IMR-90 (cell line): ENCODE results near the gene NISCH. TPM values are rescaled to one million over a fixed set of nuclear protein-coding genes. Genes with fewer than 3 reads are reported as not detected.

ENCODE experiments used
- ATAC-seq: fragments of 200-7000 bp; cut with Tn5 transposase; 2 replicates; pipeline ENCODE4 v1.9.1; 2020; ENCODE audit warnings: low read depth, mild to moderate bottlenecking, moderate library complexity
- BruUV-seq: library from RNA; stranded (reverse); fragments of 400-500 nt; replicated peaks from 2 replicates; lab custom pipeline; 2021; lab: Mats Ljungman, UMichigan
- CTCF ChIA-PET: fragments of 300-600 bp; formaldehyde crosslinking; extraction: SDS; loops from one replicate; lab custom pipeline; 2021; ENCODE audit warnings: antibody characterized with exemption; lab: Yijun Ruan, JAX
- POLR2A ChIA-PET: fragments of 300-600 bp; sonication (Branson Sonifier 250); formaldehyde crosslinking; loops from one replicate; lab custom pipeline; 2022; ENCODE audit warnings: antibody characterized with exemption; ENCODE audit not compliant: unreplicated experiment; lab: Charles Lee
- DNase-seq: peaks from one replicate; pipeline ENCODE4 v3.0.0; 2013
- H2AFZ ChIP-seq: replicated peaks from 2 replicates; pipeline ENCODE3; 2013; ENCODE audit warnings: low read length, mild to moderate bottlenecking; ENCODE audit not compliant: poor library complexity
- H2AK5ac ChIP-seq: 2 replicates; pipeline ENCODE4 v1.6.1; 2013; ENCODE audit warnings: low read depth, low read length, inconsistent platforms
- H2AK9ac ChIP-seq: replicated peaks from 2 replicates; pipeline ENCODE3; 2013; ENCODE audit warnings: mild to moderate bottlenecking, low read depth, low read length, moderate library complexity; ENCODE audit not compliant: poor library complexity
- H2BK120ac ChIP-seq: 2 replicates; pipeline ENCODE4 v1.6.1; 2013; ENCODE audit warnings: low read depth, low read length, inconsistent platforms
- H2BK15ac ChIP-seq: 3 replicates; pipeline ENCODE4 v1.6.1; 2013; ENCODE audit warnings: low read depth, low read length, inconsistent platforms
- H2BK20ac ChIP-seq: 2 replicates; pipeline ENCODE4 v1.6.1; 2013; ENCODE audit warnings: low read depth, mild to moderate bottlenecking, inconsistent platforms, low read length, moderate library complexity
- H2BK5ac ChIP-seq: 2 replicates; pipeline ENCODE4 v1.6.1; 2013; ENCODE audit warnings: mild to moderate bottlenecking, low read depth, low read length, inconsistent platforms; ENCODE audit not compliant: poor library complexity, severe bottlenecking
- H3K14ac ChIP-seq: replicated peaks from 2 replicates; pipeline ENCODE4 v1.6.1; 2013; ENCODE audit warnings: low read depth, low read length, inconsistent platforms
- H3K18ac ChIP-seq: 2 replicates; pipeline ENCODE4 v1.6.1; 2013; ENCODE audit warnings: low read depth, low read length, control low read depth
- H3K23ac ChIP-seq: 2 replicates; pipeline ENCODE4 v1.6.1; 2013; ENCODE audit warnings: low read depth, low read length, inconsistent platforms
- H3K27ac ChIP-seq: 2 replicates; pipeline ENCODE4 v1.5.1; 2013; ENCODE audit warnings: mild to moderate bottlenecking, control low read depth, low read length; ENCODE audit not compliant: insufficient read depth
- H3K27me3 ChIP-seq: 2 replicates; pipeline ENCODE4 v1.6.1; 2013; ENCODE audit warnings: low read length; ENCODE audit not compliant: control insufficient read depth, insufficient read depth
- H3K36me3 ChIP-seq: 2 replicates; pipeline ENCODE4 v1.6.1; 2013; ENCODE audit warnings: low read length, mixed read lengths; ENCODE audit not compliant: control insufficient read depth, insufficient read depth
- H3K4ac ChIP-seq: 2 replicates; pipeline ENCODE4 v1.6.1; 2013; ENCODE audit warnings: low read depth, low read length, inconsistent platforms
- H3K4me1 ChIP-seq: 2 replicates; pipeline ENCODE4 v1.6.1; 2013; ENCODE audit warnings: low read length, mixed read lengths; ENCODE audit not compliant: control insufficient read depth, insufficient read depth
- H3K4me2 ChIP-seq: 2 replicates; pipeline ENCODE4 v1.6.1; 2013; ENCODE audit warnings: low read depth, mild to moderate bottlenecking, control low read depth, low read length, moderate library complexity
- H3K4me3 ChIP-seq: 2 replicates; pipeline ENCODE4 v1.5.1; 2013; ENCODE audit warnings: low read depth, mild to moderate bottlenecking, control low read depth, low read length, moderate library complexity; ENCODE audit not compliant: insufficient read depth
- H3K56ac ChIP-seq: 2 replicates; pipeline ENCODE4 v1.6.1; 2013; ENCODE audit warnings: low read length, inconsistent platforms; ENCODE audit not compliant: insufficient read depth; ENCODE audit errors: extremely low read depth
- H3K79me1 ChIP-seq, 2 experiments: 2 replicates each; pipeline ENCODE4 v1.6.1; 2013; ENCODE audit warnings: low read length in 2 of 2, inconsistent platforms in 1 of 2, low read depth in 1 of 2
- H3K9ac ChIP-seq: 2 replicates; pipeline ENCODE4 v1.6.1; 2013; ENCODE audit warnings: low read depth, low read length, control low read depth
- H3K9me1 ChIP-seq: 2 replicates; pipeline ENCODE4 v1.6.1; 2013; ENCODE audit warnings: low read length, inconsistent platforms; ENCODE audit not compliant: insufficient read depth
- H3K9me3 ChIP-seq: 2 replicates; pipeline ENCODE4 v1.6.1; 2013; ENCODE audit warnings: low read length; ENCODE audit not compliant: control insufficient read depth, insufficient read depth
- H4K20me1 ChIP-seq: 2 replicates; pipeline ENCODE4 v1.6.1; 2013; ENCODE audit warnings: low read length, inconsistent platforms; ENCODE audit not compliant: insufficient read depth
- H4K5ac ChIP-seq: 2 replicates; pipeline ENCODE4 v1.6.1; 2013; ENCODE audit warnings: mild to moderate bottlenecking, low read depth, low read length, control low read depth
- H4K8ac ChIP-seq, 2 experiments: 2 replicates each; pipeline ENCODE4 v1.6.1; 2013; ENCODE audit warnings: low read depth in 2 of 2, low read length in 2 of 2, control low read depth in 1 of 2, inconsistent platforms in 1 of 2
- H4K91ac ChIP-seq: 2 replicates; pipeline ENCODE4 v1.6.1; 2013; ENCODE audit warnings: low read depth, low read length, inconsistent platforms; ENCODE audit not compliant: insufficient read depth
- FOS ChIP-seq: fragments of 150-350 bp; IDR thresholded peaks from 2 replicates; pipeline ENCODE4 v1.6.1; 2016; ENCODE audit warnings: low read depth, low read length
- MXI1 ChIP-seq: IDR thresholded peaks from 2 replicates; pipeline ENCODE4 v1.6.1; 2012; ENCODE audit warnings: low read depth, mild to moderate bottlenecking, low read length, moderate library complexity, borderline replicate concordance
- WGBS, 2 experiments: methylation state at CpG; one replicate each; pipeline versions ENCODE4 v1.1.5 to v1.1.7; 2013; ENCODE audit warnings: missing lambda C conversion rate in 2 of 2; ENCODE audit not compliant: insufficient read length in 1 of 2; ENCODE audit errors: extremely low coverage in 2 of 2; 5-methylcytosine and 5-hydroxymethylcytosine counted together
- dilution Hi-C: fragments of 300-500 bp; cut with HindIII; formaldehyde crosslinking; loops from one replicate; pipeline ENCODE4 v1.14.3; 2018; ENCODE audit warnings: low sequenced_read_pairs; ENCODE audit not compliant: unreplicated experiment
- in situ Hi-C: fragments of 300-500 bp; cut with MboI; formaldehyde crosslinking; loops from 3 replicates; pipeline ENCODE4 v1.14.3; 2019; ENCODE audit warnings: low sequenced_read_pairs, inconsistent platforms, mixed read lengths
- intact Hi-C: fragments of 100-400 bp; cut with micrococcal nuclease; formaldehyde crosslinking; loops from 2 replicates; pipeline ENCODE4 v1.10.0; 2022
- polyA plus RNA-seq, 3 experiments: library from polyadenylated mRNA; depleted of rRNA; stranded (reverse); fragments of >200 nt; gene quantifications; 2 replicates each; pipeline ENCODE4 v1.2.3, GENCODE V29; 2012; ENCODE audit warnings: low replicate concordance in 1 of 3
- total RNA-seq: library from RNA; depleted of rRNA; stranded (reverse); fragments of >200 nt; gene quantifications from 2 replicates; pipeline ENCODE4 v1.2.3, GENCODE V29; 2012
- TF ChIP-seq, protein P1 (sequence below): conservative IDR thresholded peaks from 2 replicates; pipeline ENCODE4 v1.5.1; 2012; ENCODE audit warnings: mild to moderate bottlenecking, low read depth, low read length, improper control_type of control experiment

NISCH gene
- total and polyA plus RNA-seq, 2 of the 4 experiments (the other 2 are of a cell fraction): 36.9 to 86.0 TPM

DNA sequence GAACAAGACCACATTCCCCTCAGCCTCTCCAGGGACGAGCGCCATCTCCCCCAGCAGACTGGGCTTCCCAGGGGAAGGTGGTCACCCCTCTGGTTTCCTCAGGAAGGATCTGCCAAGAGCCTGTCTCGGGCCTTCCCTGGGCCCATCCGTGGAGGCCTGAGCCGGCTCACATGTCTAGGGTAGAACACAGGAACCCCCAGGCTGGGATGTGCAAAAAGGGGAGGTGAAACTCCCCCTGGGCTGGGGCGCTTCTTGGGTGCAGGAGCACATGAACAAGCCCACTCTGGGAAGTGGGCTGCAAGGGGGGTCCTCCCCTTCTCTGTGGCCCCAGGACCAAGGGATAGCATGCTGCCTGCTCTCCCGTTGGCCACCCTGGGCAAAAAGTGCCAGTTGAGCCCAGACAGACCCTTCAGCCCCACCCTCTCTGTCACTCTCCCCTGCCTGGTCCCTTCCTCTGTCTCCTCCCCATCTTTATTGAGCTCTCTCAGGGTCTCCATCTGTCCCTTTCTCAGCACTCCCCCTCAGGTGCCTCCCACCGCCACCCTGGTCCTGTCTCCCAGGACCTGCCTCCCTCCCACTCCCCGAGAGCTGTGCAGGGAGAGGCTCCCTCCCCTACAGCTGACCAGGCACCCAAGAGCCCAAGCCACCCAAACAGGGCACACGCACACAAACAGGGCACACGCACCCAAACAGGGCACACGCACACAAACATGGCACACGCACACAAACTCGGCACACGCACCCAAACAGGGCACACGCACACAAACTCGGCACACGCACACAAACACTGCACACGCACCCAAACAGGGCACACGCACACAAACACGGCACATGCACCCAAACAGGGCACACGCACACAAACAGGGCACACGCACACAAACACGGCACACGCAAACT is 11.4 kb upstream of the NISCH start (continued):
- TF ChIP-seq FOS: no peak

DNA sequence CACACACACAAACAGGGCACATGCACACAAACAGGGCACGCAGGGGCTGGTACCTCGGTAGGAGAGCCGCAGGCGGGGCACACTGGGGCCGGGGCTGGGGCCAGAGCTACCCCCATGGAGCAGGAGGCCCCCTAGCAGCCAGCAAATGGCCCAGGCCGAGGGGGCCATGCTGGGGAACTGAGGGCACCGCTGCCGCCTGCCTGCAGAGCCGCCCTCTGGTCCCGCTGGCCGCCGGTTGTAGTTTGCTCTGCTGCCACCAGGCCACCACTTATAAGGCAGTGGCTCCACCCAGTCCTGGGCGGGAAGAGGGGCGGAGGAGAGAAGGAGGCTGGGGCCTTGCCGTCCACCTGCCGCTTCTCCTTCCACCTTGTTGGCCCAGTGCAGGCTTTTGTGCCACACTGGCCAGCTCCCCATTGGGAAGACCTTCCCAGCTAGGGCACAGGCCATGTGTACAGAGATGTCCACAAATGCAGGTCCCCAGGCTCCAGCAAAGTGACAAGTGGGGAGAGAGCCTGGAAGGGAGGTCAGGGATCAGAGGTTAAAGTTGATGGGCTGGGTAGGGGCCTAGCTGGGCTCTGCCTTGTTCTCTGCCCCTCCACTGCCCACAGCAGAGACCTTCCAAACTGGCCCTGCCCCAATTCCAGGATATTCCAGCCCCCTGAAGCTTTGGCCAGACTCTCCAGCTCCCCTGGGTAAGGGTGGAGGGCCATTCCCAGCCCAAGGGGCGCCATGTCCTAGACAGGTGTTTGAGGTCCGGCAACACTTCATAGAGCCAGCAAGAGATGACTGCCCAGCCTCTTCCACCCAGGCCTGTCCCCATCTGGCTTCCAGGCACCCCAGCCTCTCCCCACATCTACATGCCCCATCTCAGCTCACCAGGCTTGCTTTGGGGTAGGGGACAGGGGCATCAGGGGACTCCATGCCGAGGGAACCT is 10.3 kb upstream of the NISCH start, which contains the start of gene SEMA3G:
Gene SEMA3G (minus strand): TSS at position 244 of the 934 bp plus-strand sequence. CDS start 76 bp downstream, at position 168.
- Histone ChIP-seq H4K20me1 (no peaks in the 10 kb centered on the region; the same call in none of the 2 replicates), H4K91ac (no peak within 1 kb of the TSS), H2BK20ac (no peak within 1 kb of the TSS), H2AK5ac (no peak within 1 kb of the TSS), H3K18ac (no peak within 1 kb of the TSS), H2AK9ac (no peak within 1 kb of the TSS), H2BK5ac (no peak within 1 kb of the TSS), H3K4me1 (no peaks in the 10 kb centered on the region; the same call in 1 of the 2 replicates), H3K4me2 (no peak within 1 kb of the TSS), H2AFZ (peak within 1 kb of the TSS; percentile 76), H2BK15ac (no peak within 1 kb of the TSS), H3K14ac (no peak within 1 kb of the TSS), H3K9me3 (no peaks in the 10 kb centered on the region), H3K56ac (no peak within 1 kb of the TSS), H3K79me1 (no peaks in the 10 kb centered on the region), H3K4me3 (no peak within 1 kb of the TSS), H3K23ac (no peak within 1 kb of the TSS), H3K36me3 (no peaks in the 10 kb centered on the region), H3K9ac (no peak within 1 kb of the TSS), H4K5ac (no peak within 1 kb of the TSS), H3K4ac (no peak within 1 kb of the TSS), H3K9me1 (no peaks in the 10 kb centered on the region), H2BK120ac (no peak within 1 kb of the TSS), H4K8ac (no peak within 1 kb of the TSS), H3K27me3 (no peaks in the 10 kb centered on the region), H3K27ac (no peak within 1 kb of the TSS)
- in situ Hi-C loops: no loop called here
- intact Hi-C loops: loop anchor here (5.0 kb wide), 1 partner anchor 223 kb away; no protein-coding TSS in a partner anchor
- POLR2A ChIA-PET: no interaction called here
- CTCF ChIA-PET: interaction anchor here (1.2 to 3.2 kb wide), 5 partner anchors 12 to 32 kb away, joined by 4 to 13 read pairs (median 11); no protein-coding TSS in a partner anchor
- ATAC-seq (peak; percentile 92), DNase-seq (peak; percentile 34)
- dilution Hi-C loops: no loop called here
- TF ChIP-seq, protein P1, sequence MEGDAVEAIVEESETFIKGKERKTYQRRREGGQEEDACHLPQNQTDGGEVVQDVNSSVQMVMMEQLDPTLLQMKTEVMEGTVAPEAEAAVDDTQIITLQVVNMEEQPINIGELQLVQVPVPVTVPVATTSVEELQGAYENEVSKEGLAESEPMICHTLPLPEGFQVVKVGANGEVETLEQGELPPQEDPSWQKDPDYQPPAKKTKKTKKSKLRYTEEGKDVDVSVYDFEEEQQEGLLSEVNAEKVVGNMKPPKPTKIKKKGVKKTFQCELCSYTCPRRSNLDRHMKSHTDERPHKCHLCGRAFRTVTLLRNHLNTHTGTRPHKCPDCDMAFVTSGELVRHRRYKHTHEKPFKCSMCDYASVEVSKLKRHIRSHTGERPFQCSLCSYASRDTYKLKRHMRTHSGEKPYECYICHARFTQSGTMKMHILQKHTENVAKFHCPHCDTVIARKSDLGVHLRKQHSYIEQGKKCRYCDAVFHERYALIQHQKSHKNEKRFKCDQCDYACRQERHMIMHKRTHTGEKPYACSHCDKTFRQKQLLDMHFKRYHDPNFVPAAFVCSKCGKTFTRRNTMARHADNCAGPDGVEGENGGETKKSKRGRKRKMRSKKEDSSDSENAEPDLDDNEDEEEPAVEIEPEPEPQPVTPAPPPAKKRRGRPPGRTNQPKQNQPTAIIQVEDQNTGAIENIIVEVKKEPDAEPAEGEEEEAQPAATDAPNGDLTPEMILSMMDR: peak; percentile 50
- TF ChIP-seq MXI1: no peak
- WGBS, 2 experiments: 9% methylated on average over 4 of the region's 19 CpGs; no CpG with 5 or more reads in 1 of the 2 experiments
- BruUV-seq: no TSS peak
